GM23338 (cell line): ENCODE results near the gene MFSD6. TPM values are rescaled to one million over a fixed set of nuclear protein-coding genes. Genes with fewer than 3 reads are reported as not detected.

Experiments
- ATAC-seq: fragments of 200-7000 bp; cut with Tn5 transposase; 3 replicates; pipeline ENCODE4 v1.9.1; 2020
- DNase-seq: peaks from one replicate; pipeline ENCODE4 v3.0.0-alpha.2; 2015; ENCODE audit warnings: low spot score
- H2AFZ ChIP-seq: fragments of 200-600 bp; sonication (generic); 2 replicates; pipeline ENCODE4 v1.8.0; 2016; ENCODE audit warnings: antibody characterized with exemption, mild to moderate bottlenecking, moderate library complexity
- H3F3A ChIP-seq: fragments of 200-600 bp; sonication (generic); replicated peaks from 2 replicates; pipeline ENCODE4 v1.8.0; 2017; ENCODE audit warnings: antibody characterized with exemption, mixed run types, low read depth
- H3K27ac ChIP-seq: fragments of 200-600 bp; sonication (generic); 2 replicates; pipeline ENCODE4 v1.6.1; 2016; ENCODE audit warnings: low read depth
- H3K27me3 ChIP-seq: fragments of 200-600 bp; sonication (generic); 2 replicates; pipeline ENCODE4 v1.8.0; 2016; ENCODE audit warnings: mild to moderate bottlenecking, mixed run types, moderate library complexity; ENCODE audit not compliant: insufficient read depth
- H3K36me3 ChIP-seq: fragments of 200-600 bp; sonication (generic); 2 replicates; pipeline ENCODE4 v1.8.0; 2016; ENCODE audit warnings: mild to moderate bottlenecking; ENCODE audit not compliant: insufficient read depth
- H3K4me1 ChIP-seq: fragments of 200-600 bp; sonication (generic); 2 replicates; pipeline ENCODE4 v1.8.0; 2016; ENCODE audit warnings: mild to moderate bottlenecking, moderate library complexity; ENCODE audit not compliant: insufficient read depth
- H3K4me2 ChIP-seq: fragments of 200-600 bp; sonication (generic); 2 replicates; pipeline ENCODE4 v1.7.1; 2017; ENCODE audit warnings: mixed run types
- H3K4me3 ChIP-seq: fragments of 200-600 bp; sonication (generic); 2 replicates; pipeline ENCODE4 v1.6.1; 2016; ENCODE audit warnings: mixed run types
- H3K79me2 ChIP-seq: fragments of 200-600 bp; sonication (generic); replicated peaks from 2 replicates; pipeline ENCODE4 v1.8.0; 2017; ENCODE audit warnings: mild to moderate bottlenecking; ENCODE audit not compliant: insufficient read depth
- H3K9me2 ChIP-seq: fragments of 200-600 bp; sonication (generic); 2 replicates; pipeline ENCODE4 v1.8.0; 2017; ENCODE audit not compliant: insufficient read depth
- H4K20me1 ChIP-seq: fragments of 200-600 bp; sonication (generic); replicated peaks from 2 replicates; pipeline ENCODE4 v1.8.0; 2017; ENCODE audit warnings: mild to moderate bottlenecking; ENCODE audit not compliant: insufficient read depth
- H3K27ac Mint-ChIP-seq: 2 replicates; pipeline ENCODE4 v1.8.0; 2020; ENCODE audit warnings: inconsistent platforms, mild to moderate bottlenecking, moderate library complexity, mixed read lengths
- H3K27me3 Mint-ChIP-seq: 3 replicates; pipeline ENCODE4 v1.8.0; 2022; ENCODE audit warnings: low read depth, mild to moderate bottlenecking, moderate library complexity, mixed read lengths, inconsistent platforms; ENCODE audit not compliant: insufficient read depth, poor library complexity
- H3K36me3 Mint-ChIP-seq: 3 replicates; pipeline ENCODE4 v1.8.0; 2021; ENCODE audit warnings: low read depth, mild to moderate bottlenecking, inconsistent platforms, moderate library complexity, mixed read lengths
- H3K4me1 Mint-ChIP-seq: 3 replicates; pipeline ENCODE4 v1.8.0; 2020; ENCODE audit warnings: mild to moderate bottlenecking, inconsistent platforms, mixed read lengths
- H3K4me3 Mint-ChIP-seq: 3 replicates; pipeline ENCODE4 v1.8.0; 2021; ENCODE audit warnings: moderate library complexity, mild to moderate bottlenecking, inconsistent platforms, mixed read lengths
- H3K9me3 Mint-ChIP-seq: 3 replicates; pipeline ENCODE4 v1.8.0; 2020; ENCODE audit warnings: moderate library complexity, mild to moderate bottlenecking, inconsistent platforms, mixed read lengths
- CREB1 ChIP-seq: fragments of 250-450 bp; sonication (Bioruptor Pico); IDR thresholded peaks from 2 replicates; pipeline ENCODE4 v1.5.0; 2020; ENCODE audit warnings: low read depth, mild to moderate bottlenecking, moderate library complexity
- CTCF ChIP-seq, 2 experiments: fragments of 200-600 bp in 1 of 2; sonication (generic) in 1 of 2; conservative IDR thresholded peaks; 2 replicates each; pipeline versions ENCODE4 v1.5.1 to v1.6.1; 2016 to 2017; ENCODE audit warnings: antibody characterized with exemption in 2 of 2, low read depth in 2 of 2, mild to moderate bottlenecking in 2 of 2, moderate library complexity in 1 of 2
- EZH2 ChIP-seq: fragments of 200-600 bp; sonication (generic); IDR thresholded peaks from one replicate; pipeline ENCODE4 v1.8.0; 2017; ENCODE audit warnings: antibody characterized with exemption, mild to moderate bottlenecking, low read depth; ENCODE audit not compliant: unreplicated experiment
- EZH2phosphoT487 ChIP-seq: fragments of 200-600 bp; sonication (generic); IDR thresholded peaks from one replicate; pipeline ENCODE4 v1.8.1; 2018; ENCODE audit warnings: antibody characterized with exemption; ENCODE audit not compliant: unreplicated experiment
- JUNB ChIP-seq: IDR thresholded peaks from one replicate; pipeline ENCODE4 v1.6.1; 2016; ENCODE audit warnings: antibody characterized with exemption; ENCODE audit not compliant: unreplicated experiment
- STAT1 ChIP-seq: IDR thresholded peaks from one replicate; pipeline ENCODE4 v1.6.1; 2016; ENCODE audit warnings: antibody characterized with exemption; ENCODE audit not compliant: unreplicated experiment
- ZNF114 ChIP-seq: fragments of 250-450 bp; sonication (Bioruptor Pico); IDR thresholded peaks from 2 replicates; pipeline ENCODE4 v1.5.0; 2020; ENCODE audit warnings: mild to moderate bottlenecking, moderate library complexity
- ZNF331 ChIP-seq: fragments of 250-450 bp; sonication (Bioruptor Pico); IDR thresholded peaks from 2 replicates; pipeline ENCODE4 v1.5.0; 2020; ENCODE audit warnings: low read depth, mild to moderate bottlenecking, moderate library complexity
- ZNF462 ChIP-seq: fragments of 250-450 bp; sonication (Bioruptor Pico); IDR thresholded peaks from 2 replicates; pipeline ENCODE4 v1.5.0; 2020; ENCODE audit warnings: mild to moderate bottlenecking, moderate library complexity
- polyA plus RNA-seq: library from polyadenylated mRNA; unstranded; fragments of >200 nt; fragmentation: Nextera tagmentation; extraction: Ambion mirVana; gene quantifications from 2 replicates; pipeline ENCODE4 v1.2.1, GENCODE V29; 2016
- total RNA-seq: library from RNA; depleted of rRNA; stranded (reverse); fragments of >200 nt; shearing (Covaris generic); gene quantifications from 2 replicates; pipeline ENCODE4 v1.2.3, GENCODE V29; 2014

The MFSD6 gene
- total and polyA plus RNA-seq, 2 experiments from 2014 or later: 2.3 to 9.6 TPM

- TF ChIP-seq ZNF462: no peak
These were observed 47.2 kb upstream of the MFSD6 start (continued) for GRCh38 chr2:190360965-190361364.

GRCh38 chr2:190361572-190361971, 46.6 kb upstream of the MFSD6 start:
- H3K9me3 Mint-ChIP-seq: no peaks in the 10 kb centered on the region
- peaks cover 1% of the 10 kb centered on the region for H3K27me3 Mint-ChIP-seq
- H4K20me1 ChIP-seq: no peaks in the 10 kb centered on the region
- H3K27me3 ChIP-seq: no peaks in the 10 kb centered on the region
- H3K4me1 Mint-ChIP-seq: peaks cover 7% of the 10 kb centered on the region; the same call in 2 of the 3 replicates
- no peaks in the 10 kb centered on the region for H3K9me2 ChIP-seq
- no peak overlapping the region for H3K27ac ChIP-seq
- H3K79me2 ChIP-seq: no peaks in the 10 kb centered on the region
- H3K4me3 Mint-ChIP-seq: no peak overlapping the region
- no peaks in the 10 kb centered on the region for H3F3A ChIP-seq
- H2AFZ ChIP-seq: no peak overlapping the region
- H3K4me1 ChIP-seq: no peaks in the 10 kb centered on the region
- no peaks in the 10 kb centered on the region for H3K36me3 Mint-ChIP-seq
- H3K4me3 ChIP-seq: no peak overlapping the region
- DNase-seq (no peak), ATAC-seq (no peak)
- H3K36me3 ChIP-seq: no peaks in the 10 kb centered on the region
- H3K27ac Mint-ChIP-seq: no peak overlapping the region
- H3K4me2 ChIP-seq: no peak overlapping the region
- no peak for TF ChIP-seq CTCF (conservative IDR thresholded peaks at IDR 0.05; ENCODE audit: low read depth in 2 of 2)
- TF ChIP-seq STAT1: no peak
- TF ChIP-seq EZH2phosphoT487: no peak
- TF ChIP-seq JUNB: no peak
- no peak for TF ChIP-seq ZNF331 (CRISPR knock-in tag)
- TF ChIP-seq CREB1 (CRISPR knock-in tag): no peak
- TF ChIP-seq ZNF462: no peak
- TF ChIP-seq ZNF114 (CRISPR knock-in tag): no peak
- TF ChIP-seq EZH2: no peak
